Suprapubic skin (tissue), 4 donors: ENCODE measurements around the gene MDH1. TPM values are rescaled to one million over a fixed set of nuclear protein-coding genes. Genes with fewer than 3 reads are reported as not detected.
"Not testable (repeated sequence)": the region's sequence is repeated elsewhere in the genome, so short reads cannot be mapped to it uniquely, and the experiment has no call there.

Experiments
- DNase-seq, 2 donors: peaks; one replicate each; pipeline ENCODE4 v3.0.0-alpha.2; 2019; ENCODE audit warnings: low spot score in 2 of 2
- H3K27ac ChIP-seq: fragments of 200-600 bp; sonication (generic); one replicate; pipeline ENCODE4 v1.5.1; 2019
- H3K27me3 ChIP-seq: fragments of 200-600 bp; sonication (generic); one replicate; pipeline ENCODE4 v1.5.1; 2019
- H3K36me3 ChIP-seq: fragments of 200-600 bp; sonication (generic); one replicate; pipeline ENCODE4 v1.5.1; 2019
- H3K4me1 ChIP-seq: fragments of 200-600 bp; sonication (generic); one replicate; pipeline ENCODE4 v1.5.1; 2019
- H3K4me3 ChIP-seq: fragments of 200-600 bp; sonication (generic); one replicate; pipeline ENCODE4 v1.5.1; 2019; ENCODE audit warnings: mild to moderate bottlenecking
- H3K9me3 ChIP-seq: fragments of 200-600 bp; sonication (generic); one replicate; pipeline ENCODE4 v1.5.1; 2019
- CTCF ChIP-seq, 2 donors: fragments of 200-600 bp in 1 of 2; fragments of 450-650 bp in 1 of 2; sonication (generic) in 1 of 2; IDR thresholded peaks; one replicate each; pipeline ENCODE4 v1.5.1; 2016 to 2019; ENCODE audit warnings: antibody characterized with exemption in 2 of 2, mild to moderate bottlenecking in 1 of 2, moderate library complexity in 1 of 2
- EP300 ChIP-seq: sonication (generic); formaldehyde crosslinking; IDR thresholded peaks from one replicate; pipeline ENCODE4 v1.6.1; 2017; ENCODE audit warnings: antibody characterized with exemption
- POLR2A ChIP-seq, 2 donors: fragments of 450-650 bp; IDR thresholded peaks; one replicate each; pipeline ENCODE4 v1.6.1; 2017; ENCODE audit warnings: antibody characterized with exemption in 2 of 2, mild to moderate bottlenecking in 2 of 2, moderate library complexity in 2 of 2
- POLR2AphosphoS5 ChIP-seq, 3 donors: sonication (generic); formaldehyde crosslinking; IDR thresholded peaks; one replicate each; pipeline ENCODE4 v1.6.1; 2017; ENCODE audit warnings: antibody characterized with exemption in 3 of 3
- WGBS: methylation state at CpG from one replicate; pipeline ENCODE4 v1.1.5; 2018; 5-methylcytosine and 5-hydroxymethylcytosine counted together
- total RNA-seq, 4 donors: library from RNA; depleted of rRNA; stranded (reverse); fragments of >200 nt; gene quantifications; one replicate each; pipeline ENCODE4 v1.1.0, GENCODE V29; 2016

The MDH1 gene
- total RNA-seq, 4 donors from 2014 or later = 90.7 to 153 (median 131) TPM

GRCh38 chr2:63569740-63570139 lies 19.0 kb upstream of the MDH1 start:
- Histone ChIP-seq H3K9me3 (no peaks in the 10 kb centered on the region), H3K27me3 (no peaks in the 10 kb centered on the region), H3K36me3 (no peaks in the 10 kb centered on the region), H3K4me3 (no peak overlapping the region), H3K27ac (no peak overlapping the region), H3K4me1 (no peaks in the 10 kb centered on the region)
- TF ChIP-seq POLR2A (IDR thresholded peaks at IDR 0.05) = no peak
- DNase-seq = no peak

DNA sequence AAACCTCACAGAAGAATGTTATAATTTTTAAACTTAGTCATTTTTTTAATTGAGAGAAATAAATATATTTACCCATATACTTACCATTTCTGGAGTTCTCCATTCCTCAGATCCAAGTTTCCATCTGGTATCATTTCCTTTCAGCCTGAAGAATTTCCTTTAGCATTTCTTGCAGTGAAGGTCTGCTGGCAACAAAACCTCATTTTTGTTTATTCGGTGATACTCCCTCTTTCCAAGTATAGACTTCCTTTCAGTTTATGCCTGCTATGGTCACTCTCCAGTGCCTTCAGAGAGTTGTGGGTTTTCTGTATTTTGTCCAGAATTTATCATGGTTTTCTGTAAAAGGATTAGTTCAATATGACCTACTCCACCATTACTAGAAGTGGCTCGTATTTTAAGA lies 17.5 kb upstream of the MDH1 start:
- no peak overlapping the region for H3K4me3 ChIP-seq
- no peaks in the 10 kb centered on the region for H3K27me3 ChIP-seq
- H3K27ac ChIP-seq = no peak overlapping the region
- no peaks in the 10 kb centered on the region for H3K9me3 ChIP-seq
- no peak for TF ChIP-seq POLR2A (IDR thresholded peaks at IDR 0.05)
- no peak for TF ChIP-seq EP300
- TF ChIP-seq POLR2AphosphoS5 (IDR thresholded peaks at IDR 0.05) = no peak
- TF ChIP-seq CTCF (IDR thresholded peaks at IDR 0.05) = no peak
- WGBS = 74% methylated on average over 2 of the region's 2 CpGs
- no peaks in the 10 kb centered on the region for H3K4me1 ChIP-seq
- DNase-seq = no peak
- no peaks in the 10 kb centered on the region for H3K36me3 ChIP-seq

DNA sequence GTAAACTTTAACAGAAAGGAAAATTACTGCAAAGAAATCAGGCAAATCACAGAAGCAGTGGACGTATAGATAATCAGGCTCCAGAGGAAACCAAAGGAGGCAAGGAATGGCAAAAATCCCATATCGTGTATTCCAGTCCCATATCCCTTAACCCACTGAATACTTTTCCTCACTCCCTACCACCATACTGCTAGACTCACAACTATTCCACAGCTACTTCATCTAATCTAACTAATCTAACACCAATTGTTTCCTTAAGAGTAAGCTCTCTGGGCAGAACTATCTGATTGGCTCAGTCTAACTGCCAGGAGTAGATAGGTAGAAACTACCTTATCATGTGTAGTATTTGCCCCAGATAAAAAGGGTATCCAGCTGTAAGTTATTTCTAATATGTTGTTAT lies 16.8 kb upstream of the MDH1 start:
- Histone ChIP-seq H3K4me1 (no peaks in the 10 kb centered on the region), H3K9me3 (no peaks in the 10 kb centered on the region), H3K27me3 (no peaks in the 10 kb centered on the region), H3K36me3 (no peaks in the 10 kb centered on the region), H3K27ac (no peak overlapping the region), H3K4me3 (no peak overlapping the region)
- no peak for DNase-seq
- WGBS = 94% methylated on average over 2 of the region's 2 CpGs
- TF ChIP-seq POLR2AphosphoS5 (IDR thresholded peaks at IDR 0.05) (no peak), EP300 (no peak), POLR2A (IDR thresholded peaks at IDR 0.05) (no peak), CTCF (IDR thresholded peaks at IDR 0.05) (no peak)

GRCh38 chr2:63573026-63573425 lies 15.7 kb upstream of the MDH1 start:
- H3K4me3 ChIP-seq, H3K36me3 ChIP-seq, H3K27me3 ChIP-seq, H3K4me1 ChIP-seq, H3K9me3 ChIP-seq, H3K27ac ChIP-seq, DNase-seq: not testable (repeated sequence)
- WGBS = 92% methylated on average over 3 of the region's 3 CpGs

DNA sequence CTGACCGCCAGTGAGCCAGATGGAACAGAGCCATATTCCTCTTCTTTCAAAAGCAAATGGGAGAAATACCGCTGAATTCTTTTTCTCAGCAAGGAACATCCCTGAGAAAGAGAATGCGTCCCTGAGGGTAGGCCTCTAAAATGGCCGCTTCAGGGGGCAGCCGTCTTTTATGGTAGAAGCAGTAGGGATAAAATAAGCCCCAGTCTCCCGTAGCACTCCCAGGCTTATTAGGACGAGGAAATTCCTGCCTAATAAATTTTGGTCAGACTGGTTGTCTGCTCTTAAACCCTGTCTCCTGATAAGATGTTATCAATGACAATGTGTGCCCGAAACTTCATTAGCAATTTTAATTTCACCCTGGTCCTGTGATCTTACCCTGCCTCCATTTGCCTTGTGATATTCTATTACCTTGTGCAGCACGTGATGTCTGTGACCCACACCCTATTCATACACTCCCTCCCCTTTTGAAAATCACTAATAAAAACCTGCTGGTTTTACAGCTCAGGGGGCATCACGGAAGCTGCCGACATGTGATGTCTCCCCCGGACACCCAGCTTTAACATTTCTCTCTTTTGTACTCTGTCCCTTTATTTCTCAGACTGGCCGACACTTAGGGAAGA lies 14.9 kb upstream of the MDH1 start:
- not testable (repeated sequence) for H3K27ac ChIP-seq, H3K4me1 ChIP-seq, H3K27me3 ChIP-seq, H3K9me3 ChIP-seq, H3K36me3 ChIP-seq, H3K4me3 ChIP-seq, DNase-seq
- 94% methylated on average over 13 of the region's 13 CpGs for WGBS

DNA sequence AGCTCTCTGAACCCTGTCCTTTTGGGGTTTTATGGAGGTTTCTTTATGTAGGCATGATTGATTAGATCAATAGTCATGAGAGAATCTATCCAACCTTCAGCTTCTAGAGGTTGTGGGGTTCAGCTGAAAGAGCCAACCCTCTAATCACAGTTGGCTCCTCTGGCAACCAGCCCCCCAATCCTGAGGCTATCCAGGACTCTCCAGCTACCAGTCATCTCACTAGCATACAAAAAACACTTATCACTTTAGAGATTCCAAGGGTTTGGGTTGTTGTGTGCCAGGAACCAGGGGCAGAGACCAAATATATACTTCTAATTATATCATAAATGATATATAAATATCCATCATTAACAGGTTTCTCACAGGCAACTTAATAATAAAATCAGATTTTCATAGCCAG lies 12.2 kb upstream of the MDH1 start:
- no peak overlapping the region for H3K4me3 ChIP-seq
- no peak for TF ChIP-seq CTCF (IDR thresholded peaks at IDR 0.05)
- TF ChIP-seq POLR2AphosphoS5 (IDR thresholded peaks at IDR 0.05) = no peak
- no peak for TF ChIP-seq EP300
- no peak for TF ChIP-seq POLR2A (IDR thresholded peaks at IDR 0.05)
- H3K9me3 ChIP-seq = no peaks in the 10 kb centered on the region
- peaks cover 16% of the 10 kb centered on the region for H3K4me1 ChIP-seq
- no peaks in the 10 kb centered on the region for H3K27me3 ChIP-seq
- H3K36me3 ChIP-seq = no peaks in the 10 kb centered on the region
- H3K27ac ChIP-seq = no peak overlapping the region
- DNase-seq = no peak

- TF ChIP-seq POLR2A (IDR thresholded peaks at IDR 0.05) (no peak), EP300 (no peak), POLR2AphosphoS5 (IDR thresholded peaks at IDR 0.05) (no peak), CTCF (IDR thresholded peaks at IDR 0.05) (no peak)
- Histone ChIP-seq H3K9me3 (no peaks in the 10 kb centered on the region), H3K27me3 (no peaks in the 10 kb centered on the region), H3K4me1 (peaks cover 21% of the 10 kb centered on the region), H3K4me3 (no peak overlapping the region), H3K27ac (no peak overlapping the region), H3K36me3 (no peaks in the 10 kb centered on the region)
- 92% methylated on average over 3 of the region's 3 CpGs for WGBS
- no peak for DNase-seq
These were observed 10.0 kb upstream of the MDH1 start for GRCh38 chr2:63578767-63579166.
